HG03039 (cell line): ENCODE data around the gene PELI1.
A peak's percentile ranks its signal among the peaks of the same experiment; 100 is the strongest.

Experiments
- ATAC-seq: cut with Tn5 transposase; IDR thresholded peaks from one replicate; pipeline ENCODE4 v1.9.1; 2021; ENCODE audit warnings: mild to moderate bottlenecking, moderate library complexity; ENCODE audit not compliant: unreplicated experiment

PELI1 gene

DNA sequence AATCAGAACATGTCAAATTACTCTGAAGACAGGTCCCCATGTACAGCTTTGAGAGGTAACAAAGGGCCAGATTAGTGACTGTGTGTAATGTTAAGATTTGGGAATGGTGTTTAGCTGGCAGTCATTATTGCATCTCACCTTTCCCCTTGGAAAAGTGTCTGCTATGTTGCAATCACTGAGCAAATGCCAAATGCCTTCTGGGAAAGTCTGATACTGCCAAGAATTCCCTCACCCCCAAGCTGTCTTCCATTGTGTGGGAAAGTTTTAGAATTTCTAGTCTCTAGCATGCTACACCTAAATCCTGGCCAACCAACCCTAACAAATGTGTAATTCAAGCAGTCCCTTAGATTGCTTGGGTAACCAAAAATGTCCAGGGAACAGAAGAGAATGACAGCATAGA is 13.6 kb upstream of the PELI1 start:
- no peak for ATAC-seq

DNA sequence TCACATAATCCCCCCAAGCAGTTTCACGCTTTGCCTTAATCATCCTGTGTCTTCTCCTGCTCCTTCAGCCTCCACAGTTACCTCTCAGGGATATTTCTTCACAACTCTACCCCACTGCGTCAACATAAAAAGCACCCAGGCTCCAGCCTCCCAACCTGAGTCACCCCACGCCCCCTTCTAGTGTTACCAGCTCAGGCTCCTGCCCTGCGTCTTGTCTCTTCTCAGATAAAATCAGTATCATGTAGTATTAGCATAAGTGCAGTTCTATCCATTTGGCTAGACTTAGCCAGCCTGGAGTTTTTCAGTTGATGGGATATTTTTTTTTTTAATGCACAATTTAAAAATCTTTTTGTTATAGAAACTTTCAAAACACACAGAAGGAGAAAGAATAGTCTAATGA is 9.6 kb upstream of the PELI1 start:
- no peak for ATAC-seq

DNA sequence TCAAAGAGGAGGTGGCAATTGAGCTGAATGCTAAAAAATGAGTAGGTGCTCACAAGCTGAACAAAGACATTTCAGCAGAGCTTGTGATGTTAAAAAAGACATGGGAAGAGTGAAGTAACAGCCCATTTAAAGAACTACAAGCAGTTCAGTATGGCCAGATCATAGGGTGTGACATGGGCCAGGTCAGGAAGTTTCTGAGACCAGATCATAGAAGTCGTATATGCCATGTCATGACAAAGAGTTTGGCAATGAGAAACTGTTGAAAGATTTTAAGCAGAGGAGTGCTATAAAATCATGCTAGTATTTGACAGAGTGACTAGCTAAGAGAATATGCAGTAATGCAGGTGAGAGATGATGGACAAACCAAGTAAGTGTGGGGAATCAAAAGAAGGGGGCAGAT is 7.3 kb upstream of the PELI1 start:
- ATAC-seq: no peak

DNA sequence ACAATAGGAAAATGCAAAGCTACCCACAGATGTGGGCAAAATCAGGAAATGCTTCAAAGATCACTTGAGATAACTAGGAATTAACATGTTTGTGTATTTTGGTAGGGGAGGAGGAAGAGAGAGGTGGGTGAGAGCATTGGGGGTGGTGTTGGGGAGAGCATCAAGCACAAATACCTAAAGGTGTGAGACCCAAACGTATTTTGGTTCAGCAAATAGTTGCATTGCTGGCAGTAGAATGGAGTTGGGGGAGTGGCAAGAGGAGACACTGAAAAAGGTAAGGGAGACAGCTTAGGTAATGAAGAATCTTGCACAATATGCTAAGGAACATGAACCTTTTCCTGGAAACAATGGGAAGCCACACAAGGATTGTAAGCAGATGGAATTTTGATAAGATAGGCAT is 1.5 kb upstream of the PELI1 start:
- no peak for ATAC-seq

- no peak for ATAC-seq
Observed at GRCh38 chr2:64145119-64145518, 899 bp upstream of the PELI1 start.

DNA sequence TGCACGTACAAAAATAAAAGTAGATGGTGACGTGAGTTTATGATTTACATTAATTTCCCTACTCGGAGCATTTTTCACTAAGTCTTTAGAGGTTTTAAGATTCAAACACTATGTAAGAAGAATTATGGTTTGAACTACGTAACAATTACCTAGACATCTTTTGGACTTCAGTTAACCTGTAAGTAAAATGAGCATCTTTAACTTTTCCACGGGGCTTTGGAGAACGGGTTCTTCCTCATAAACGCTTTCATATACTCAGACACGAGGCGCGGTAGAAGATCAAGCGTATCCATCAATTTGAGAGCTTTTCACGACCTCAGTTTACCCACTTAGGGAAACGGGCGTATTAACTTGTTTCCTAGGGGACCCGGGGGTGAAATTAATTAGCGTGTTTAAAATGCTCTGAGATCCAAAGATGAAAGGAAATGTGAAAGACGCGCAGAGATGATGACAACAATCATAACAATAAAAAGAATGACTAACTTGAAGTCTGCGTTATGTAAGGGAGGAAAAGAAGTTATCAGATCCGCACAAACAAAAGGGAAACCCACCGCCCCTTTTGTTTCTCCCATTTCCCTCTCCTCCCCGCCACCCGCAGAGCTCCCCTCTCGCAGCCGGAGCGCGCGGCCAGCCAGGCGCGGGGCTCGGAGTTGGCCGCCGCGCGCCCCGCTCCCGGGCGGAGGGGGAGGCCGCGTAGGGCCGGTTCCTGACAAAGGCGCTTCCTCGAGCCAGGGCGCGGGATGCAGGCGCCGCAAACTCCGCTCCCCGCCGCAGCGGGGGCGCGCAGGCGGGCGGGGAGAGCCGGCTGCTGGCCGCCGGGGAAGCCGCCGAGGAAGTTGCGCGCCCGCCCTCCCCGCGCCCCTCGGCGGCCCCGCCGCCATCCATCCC is 807 bp downstream of the PELI1 start:
- peak; percentile 13 for ATAC-seq

GRCh38 chr2:64142741-64143168 is 1.5 kb downstream of the PELI1 start:
- no peak for ATAC-seq

DNA sequence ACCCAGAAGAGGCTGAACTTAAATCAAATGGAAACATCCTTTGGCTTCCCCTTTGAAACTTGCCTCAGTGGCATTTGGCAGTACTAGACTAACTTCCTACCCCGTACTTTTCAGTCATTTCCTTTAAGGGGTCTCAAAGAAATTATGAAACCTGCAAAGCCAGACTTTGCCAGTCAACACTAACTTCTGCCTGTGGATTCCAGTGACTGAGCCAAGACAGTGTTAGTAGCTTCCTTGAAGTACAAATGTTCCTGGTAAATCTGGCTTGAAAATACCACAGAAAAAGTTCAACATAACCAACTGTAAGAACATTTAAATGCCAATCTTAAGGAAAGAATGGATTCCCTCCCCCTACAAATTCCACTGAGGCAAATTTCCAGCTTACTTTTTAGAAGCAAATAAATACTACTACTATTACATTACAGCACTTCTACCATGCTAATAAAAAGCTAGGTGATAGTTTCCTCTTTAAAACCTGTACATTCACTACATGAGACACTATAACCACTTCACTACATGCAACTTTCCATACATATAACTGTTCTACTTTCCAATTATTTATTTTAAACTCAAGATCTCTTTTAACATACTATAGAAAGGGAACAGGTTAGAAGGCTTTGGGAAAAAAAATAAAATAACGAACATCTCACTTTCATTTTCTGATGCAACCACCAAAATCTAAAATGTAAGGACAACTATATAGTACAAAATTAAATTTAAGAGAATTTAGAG is 2.4 kb downstream of the PELI1 start:
- ATAC-seq: no peak

- ATAC-seq: no peak
Observed at GRCh38 chr2:64140665-64141200, 3.5 kb downstream of the PELI1 start.

DNA sequence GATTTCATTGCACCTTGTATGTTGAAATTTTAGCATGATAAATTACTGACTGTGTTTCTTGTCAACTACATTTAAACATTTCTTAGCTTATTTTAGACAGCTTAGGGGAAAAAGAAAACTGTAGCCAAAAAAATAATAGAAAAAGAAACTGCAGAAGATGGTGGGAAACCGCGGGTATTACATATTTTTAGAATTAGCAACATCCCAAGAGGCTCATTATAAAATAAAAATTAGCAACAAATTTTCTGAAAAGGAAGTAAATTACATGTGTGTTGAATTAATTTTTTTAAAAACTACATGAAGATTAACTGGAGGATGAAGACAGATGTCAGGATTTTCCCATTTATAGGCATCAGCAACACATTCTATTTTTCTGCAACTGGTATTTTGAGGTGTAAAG is 4.3 kb downstream of the PELI1 start:
- ATAC-seq: no peak

- ATAC-seq: no peak
Observed at GRCh38 chr2:64137996-64138395, 6.2 kb downstream of the PELI1 start.

DNA sequence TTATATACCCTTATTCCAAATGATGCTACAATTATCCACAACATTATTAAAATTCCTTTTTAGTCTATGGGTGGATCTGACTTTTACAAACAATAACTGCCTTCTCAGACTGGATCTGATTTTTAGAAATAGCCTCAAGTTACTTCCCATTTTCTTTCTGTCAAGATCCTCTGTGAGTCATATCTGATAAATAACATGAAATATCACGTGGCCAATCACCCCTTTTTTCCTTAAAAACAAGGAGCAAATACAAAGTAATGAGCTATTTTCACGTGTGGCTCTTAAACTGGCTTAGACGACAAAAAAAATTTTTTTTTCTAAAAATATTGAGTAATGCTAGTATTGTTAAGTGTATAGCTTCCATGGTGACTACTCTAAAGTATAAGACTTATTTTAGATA is 6.7 kb downstream of the PELI1 start:
- no peak for ATAC-seq

GRCh38 chr2:64135421-64135820 is 8.8 kb downstream of the PELI1 start:
- ATAC-seq: no peak

- ATAC-seq: no peak
Observed at GRCh38 chr2:64134813-64135212, 9.4 kb downstream of the PELI1 start.

DNA sequence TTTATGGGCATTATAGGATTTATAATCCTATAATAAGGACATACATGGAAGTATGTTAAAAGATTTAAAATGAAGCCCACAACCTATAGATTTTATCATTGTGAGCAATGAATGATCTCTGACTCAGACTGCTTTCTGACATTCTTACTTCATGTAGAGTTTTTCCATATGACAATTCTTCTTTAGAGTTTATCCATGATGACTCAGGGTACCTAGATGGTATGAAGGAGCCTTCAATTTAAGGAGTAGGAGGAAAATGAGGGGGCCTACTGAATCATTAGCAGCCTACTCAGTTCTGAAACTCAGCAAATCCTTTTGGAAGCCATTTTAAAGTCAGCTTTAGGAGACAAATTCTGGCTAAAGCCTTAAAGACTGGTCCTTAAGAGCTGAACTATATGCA is 10.4 kb downstream of the PELI1 start:
- no peak for ATAC-seq

- no peak for ATAC-seq
Observed at GRCh38 chr2:64133354-64133753, 10.9 kb downstream of the PELI1 start.

- no peak for ATAC-seq
Observed at GRCh38 chr2:64130333-64130732, 13.9 kb downstream of the PELI1 start.

GRCh38 chr2:64128943-64129391 is 15.3 kb downstream of the PELI1 start:
- no peak for ATAC-seq

DNA sequence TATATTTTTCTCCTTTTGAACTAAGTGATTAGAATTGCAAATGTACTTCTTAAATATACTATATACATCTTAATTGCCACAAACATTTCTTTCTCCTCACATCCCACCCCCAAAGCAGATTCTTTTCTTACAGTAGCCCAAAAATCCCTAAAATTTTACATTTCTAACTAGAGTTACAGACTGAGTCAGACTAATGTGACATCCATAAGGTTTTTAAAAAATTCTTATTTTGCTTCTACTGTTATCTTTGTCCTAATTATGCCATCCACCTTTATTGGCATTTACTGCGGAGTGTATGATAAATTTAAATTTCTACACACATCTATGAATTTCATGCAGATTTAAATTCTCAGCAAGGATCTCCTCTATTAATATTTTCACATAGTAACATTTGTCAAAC is 15.8 kb downstream of the PELI1 start:
- no peak for ATAC-seq

- ATAC-seq: no peak
Observed at GRCh38 chr2:64127119-64127518, 17.1 kb downstream of the PELI1 start.

DNA sequence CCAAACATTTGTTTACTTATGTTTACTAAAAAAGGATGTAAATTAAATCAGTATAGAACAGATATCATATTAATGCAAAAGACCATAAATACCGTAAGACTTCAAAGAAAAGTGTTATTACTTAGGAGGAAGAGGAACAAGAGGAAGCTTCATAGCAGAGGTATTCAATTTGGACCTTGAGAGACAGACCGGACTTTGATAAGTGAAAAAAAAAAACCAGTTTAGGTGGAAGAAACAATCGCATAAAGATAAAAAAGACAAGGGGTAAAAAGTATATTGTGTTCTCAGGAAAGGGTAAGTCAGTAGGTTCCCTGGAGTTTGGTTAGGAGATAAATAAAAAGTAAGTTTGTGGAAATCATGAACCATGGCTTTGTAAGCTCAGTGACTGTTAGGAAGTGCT is 17.6 kb downstream of the PELI1 start:
- no peak for ATAC-seq

DNA sequence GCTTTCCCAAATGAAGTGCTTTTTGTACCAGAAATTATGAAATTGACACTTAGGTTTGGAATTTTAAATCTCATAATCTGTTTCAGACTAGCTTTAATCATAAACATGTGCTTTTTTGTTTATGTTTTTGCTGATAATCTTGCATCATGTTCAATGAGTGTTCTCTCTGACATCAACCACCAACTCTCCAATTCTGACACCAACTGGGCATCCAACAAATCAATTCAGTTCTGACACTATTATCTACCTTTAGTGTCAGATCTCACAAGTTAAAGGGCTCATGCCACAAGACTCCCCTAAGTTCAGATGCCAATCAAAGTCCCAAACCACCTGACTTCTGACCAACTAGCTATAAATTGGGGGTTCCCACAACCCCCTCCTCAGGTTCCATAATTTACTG is 19.6 kb downstream of the PELI1 start:
- ATAC-seq: no peak
